Measurements from ENCODE around the gene HIC1. TPM values are rescaled to one million over a fixed set of nuclear protein-coding genes. Genes with fewer than 3 reads are reported as not detected.

Gene HIC1
- total RNA-seq, 1 donor from 2014 or later: 8.8 TPM

DNA sequence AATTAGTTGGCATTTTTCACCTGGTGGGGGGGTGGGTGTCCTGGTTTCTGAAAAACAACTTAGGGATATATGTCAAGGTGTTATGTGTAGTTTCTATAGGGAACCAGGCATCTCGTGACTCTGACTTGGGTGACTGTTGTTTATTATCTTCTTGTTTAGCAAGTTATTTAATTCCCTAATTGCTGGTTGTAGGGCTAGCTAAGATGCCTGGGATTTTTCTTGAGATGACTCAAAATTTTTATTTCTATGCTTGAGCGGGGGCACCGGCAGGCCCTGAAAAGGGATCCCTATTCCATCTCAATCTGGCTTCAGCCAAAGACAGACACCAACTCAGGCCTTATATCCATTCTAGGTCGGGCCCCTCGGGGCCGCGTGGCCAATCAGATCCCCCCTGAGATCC is 21.8 kb upstream of the HIC1 start:
- Mint-ChIP-seq H3K27ac (ENCODE audit: unreplicated experiment) (no peak overlapping the region), H3K36me3 (ENCODE audit: low read depth) (peaks cover 9% of the 10 kb centered on the region), H3K4me1 (ENCODE audit: low read depth) (peaks cover 13% of the 10 kb centered on the region), H3K4me3 (ENCODE audit: unreplicated experiment) (no peak overlapping the region), H3K27me3 (ENCODE audit: low read depth) (no peaks in the 10 kb centered on the region), H3K9me3 (ENCODE audit: low read depth) (no peaks in the 10 kb centered on the region)
- no peak for DNase-seq (ENCODE audit: low spot score)
- no peak for TF ChIP-seq CTCF (IDR thresholded peaks at IDR 0.05)

DNA sequence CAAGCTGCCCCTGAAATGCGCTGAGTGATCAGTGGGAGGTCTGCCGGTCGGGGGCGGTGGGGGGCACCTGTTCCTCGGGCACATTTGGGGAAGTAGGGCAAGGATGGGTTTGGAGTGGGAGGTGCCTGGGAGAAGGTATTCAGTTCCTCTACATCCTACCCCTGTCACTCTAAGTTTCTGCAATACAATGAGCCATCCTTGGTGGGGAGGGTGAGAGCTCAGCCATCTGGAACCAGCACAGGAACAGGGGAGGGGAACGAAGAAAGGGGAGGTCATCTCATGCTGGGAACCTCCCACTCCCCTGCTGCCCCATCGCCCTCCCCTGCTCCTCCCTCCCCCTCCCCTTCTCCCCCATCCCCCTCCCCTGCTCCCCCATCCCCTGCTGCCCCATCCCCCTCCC is 20.7 kb upstream of the HIC1 start:
- H3K27ac Mint-ChIP-seq (ENCODE audit: unreplicated experiment): no peak overlapping the region
- peaks cover 9% of the 10 kb centered on the region for H3K36me3 Mint-ChIP-seq (ENCODE audit: low read depth)
- H3K27me3 Mint-ChIP-seq (ENCODE audit: low read depth): no peaks in the 10 kb centered on the region
- H3K4me3 Mint-ChIP-seq (ENCODE audit: unreplicated experiment): no peak overlapping the region
- TF ChIP-seq CTCF (IDR thresholded peaks at IDR 0.05): no peak
- no peaks in the 10 kb centered on the region for H3K9me3 Mint-ChIP-seq (ENCODE audit: low read depth)
- peaks cover 13% of the 10 kb centered on the region for H3K4me1 Mint-ChIP-seq (ENCODE audit: low read depth)
- no peak for DNase-seq (ENCODE audit: low spot score)

DNA sequence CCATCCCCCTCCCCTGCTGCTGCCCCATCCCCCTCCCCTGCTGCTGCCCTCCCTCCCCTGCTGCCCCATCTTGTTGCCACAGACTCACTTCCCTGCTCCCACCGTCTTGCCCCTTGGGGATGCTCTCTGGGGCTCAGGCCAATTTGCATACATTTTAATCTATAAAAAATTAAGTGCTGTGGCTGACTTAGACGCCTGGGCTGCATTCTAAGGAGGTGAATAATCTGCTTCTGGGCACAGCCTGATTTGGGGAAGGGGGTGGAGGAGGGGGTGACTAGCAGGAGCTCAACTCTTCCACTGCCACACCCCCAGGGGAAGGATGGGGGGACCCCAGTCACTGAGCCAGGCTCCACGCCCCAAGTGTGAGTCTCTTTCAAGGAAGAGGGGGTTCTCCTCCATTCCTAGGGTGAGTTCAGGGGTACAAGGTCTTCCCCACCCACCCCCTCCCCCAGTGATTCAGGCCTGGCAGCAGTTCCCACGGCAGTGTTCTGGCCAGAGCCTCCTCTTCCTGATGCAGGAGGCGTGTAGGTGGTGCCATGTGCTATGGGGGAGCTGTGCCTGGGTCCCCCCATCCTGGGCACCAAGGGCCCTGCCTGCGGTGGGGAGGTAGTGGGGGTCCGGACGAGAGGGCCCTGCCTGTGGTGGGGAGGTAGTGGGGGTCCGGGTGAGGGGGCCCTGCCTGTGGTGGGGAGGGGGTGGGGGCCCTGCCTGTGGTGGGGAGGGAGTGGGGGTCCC is 19.9 kb upstream of the HIC1 start:
- no peak for TF ChIP-seq CTCF (IDR thresholded peaks at IDR 0.05)
- Mint-ChIP-seq H3K27ac (ENCODE audit: unreplicated experiment) (no peak overlapping the region), H3K4me1 (ENCODE audit: low read depth) (peaks cover 13% of the 10 kb centered on the region), H3K27me3 (ENCODE audit: low read depth) (no peaks in the 10 kb centered on the region), H3K4me3 (ENCODE audit: unreplicated experiment) (no peak overlapping the region), H3K9me3 (ENCODE audit: low read depth) (no peaks in the 10 kb centered on the region), H3K36me3 (ENCODE audit: low read depth) (peaks cover 10% of the 10 kb centered on the region)
- DNase-seq (ENCODE audit: low spot score): no peak

DNA sequence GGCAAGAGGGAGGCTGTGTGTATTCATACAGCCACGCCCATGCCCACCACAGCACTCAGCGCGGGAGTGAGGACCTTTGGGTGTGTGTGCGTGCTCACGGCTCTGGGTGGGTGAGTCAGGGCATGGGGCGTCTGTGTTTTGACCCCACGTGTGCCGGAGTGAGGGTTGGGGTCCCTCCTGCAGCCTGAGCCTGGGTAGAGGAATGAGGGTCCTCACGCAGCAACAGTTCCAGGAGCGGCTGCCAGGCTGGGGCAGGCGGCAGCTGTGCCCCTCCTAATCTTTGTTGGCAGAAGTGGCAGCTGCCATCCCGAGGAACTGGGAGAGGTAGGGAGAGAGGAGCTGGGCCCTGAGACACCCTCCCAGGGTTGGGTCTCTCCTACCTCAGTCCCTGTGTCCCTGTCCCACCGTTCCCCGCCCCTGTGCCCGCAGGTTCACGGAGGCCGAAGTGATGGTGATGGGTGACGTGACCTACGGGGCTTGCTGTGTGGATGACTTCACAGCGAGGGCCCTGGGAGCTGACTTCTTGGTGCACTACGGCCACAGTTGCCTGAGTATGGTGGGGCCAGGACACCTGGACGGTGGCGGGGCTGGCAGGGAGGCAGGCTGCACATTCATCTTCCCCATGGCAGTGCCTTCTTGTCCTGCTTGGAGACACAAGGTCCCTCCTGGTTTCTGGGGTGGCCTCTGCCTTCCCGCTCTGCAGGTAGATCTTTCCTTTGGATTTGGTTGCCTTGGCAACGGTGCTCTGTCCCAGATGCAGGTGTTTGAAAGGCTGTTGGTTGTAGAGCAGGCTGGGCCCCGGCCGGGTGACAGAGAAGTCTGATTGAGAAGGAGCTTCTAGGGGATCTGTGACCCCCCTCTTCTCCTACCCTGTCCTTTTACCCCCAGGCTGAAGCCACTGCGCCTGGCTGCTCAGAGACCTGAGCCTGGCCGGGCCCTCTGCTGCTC is 19.1 kb upstream of the HIC1 start:
- H3K4me3 Mint-ChIP-seq (ENCODE audit: unreplicated experiment): no peak overlapping the region
- H3K4me1 Mint-ChIP-seq (ENCODE audit: low read depth): peaks cover 11% of the 10 kb centered on the region
- no peak overlapping the region for H3K27ac Mint-ChIP-seq (ENCODE audit: unreplicated experiment)
- peaks cover 10% of the 10 kb centered on the region for H3K36me3 Mint-ChIP-seq (ENCODE audit: low read depth)
- H3K27me3 Mint-ChIP-seq (ENCODE audit: low read depth): no peaks in the 10 kb centered on the region
- TF ChIP-seq CTCF (IDR thresholded peaks at IDR 0.05): no peak
- H3K9me3 Mint-ChIP-seq (ENCODE audit: low read depth): no peaks in the 10 kb centered on the region
- no peak for DNase-seq (ENCODE audit: low spot score)

- no peak for TF ChIP-seq CTCF (IDR thresholded peaks at IDR 0.05)
- Mint-ChIP-seq H3K4me1 (ENCODE audit: low read depth) (peaks cover 11% of the 10 kb centered on the region), H3K27me3 (ENCODE audit: low read depth) (no peaks in the 10 kb centered on the region), H3K9me3 (ENCODE audit: low read depth) (no peaks in the 10 kb centered on the region), H3K4me3 (ENCODE audit: unreplicated experiment) (no peak overlapping the region), H3K27ac (ENCODE audit: unreplicated experiment) (no peak overlapping the region), H3K36me3 (ENCODE audit: low read depth) (peaks cover 10% of the 10 kb centered on the region)
- DNase-seq (ENCODE audit: low spot score): no peak
Observed at GRCh38 chr17:2037155-2037554, 17.7 kb upstream of the HIC1 start.

Measured in chondrocyte (in vitro differentiated cells).